ENCODE results near the gene UFD1. TPM values are rescaled to one million over a fixed set of nuclear protein-coding genes. Genes with fewer than 3 reads are reported as not detected.

The UFD1 gene
- total and polyA plus RNA-seq, 2 of the 4 experiments (the other 2 are of a cell fraction): 149 to 152 TPM

- in situ Hi-C loops (cut with MboI; ENCODE audit: low sequenced_read_pairs) (no loop called here), intact Hi-C loops (cut with micrococcal nuclease) (no loop called here), dilution Hi-C loops (cut with HindIII; ENCODE audit: low sequenced_read_pairs, unreplicated experiment) (no loop called here)
- DNase-seq (no peak), ATAC-seq (ENCODE audit: low read depth) (no peak)
- Histone ChIP-seq H3K27me3 (ENCODE audit: control insufficient read depth, insufficient read depth, low read length) (no peaks in the 10 kb centered on the region), H3K23ac (ENCODE audit: low read depth, low read length) (no peak overlapping the region), H3K36me3 (ENCODE audit: control insufficient read depth, insufficient read depth, low read length) (peaks cover 35% of the 10 kb centered on the region), H3K4me2 (ENCODE audit: low read depth, low read length) (no peak overlapping the region), H3K9ac (ENCODE audit: low read depth, low read length) (no peak overlapping the region), H2BK5ac (ENCODE audit: low read depth, low read length, poor library complexity, severe bottlenecking) (no peak overlapping the region), H3K9me1 (ENCODE audit: insufficient read depth, low read length) (peaks cover 11% of the 10 kb centered on the region; the same call in 1 of the 2 replicates), H4K5ac (ENCODE audit: low read depth, low read length) (no peak overlapping the region), H3K18ac (ENCODE audit: low read depth, low read length) (no peak overlapping the region), H3K9me3 (ENCODE audit: control insufficient read depth, insufficient read depth, low read length) (no peaks in the 10 kb centered on the region), H2AFZ (replicated peaks; ENCODE audit: low read length, poor library complexity) (no peak overlapping the region), H2BK15ac (ENCODE audit: low read depth, low read length) (no peak overlapping the region), H4K91ac (ENCODE audit: insufficient read depth, low read depth, low read length) (no peak overlapping the region), H4K8ac (ENCODE audit: low read depth in 2 of 2, low read length in 2 of 2) (no peak overlapping the region), H3K79me1 (ENCODE audit: low read depth in 1 of 2, low read length in 2 of 2) (peaks cover 8 to 21% of the 10 kb centered on the region in 2 experiments; a peak in 3 of 4 replicates), H2BK20ac (ENCODE audit: low read depth, low read length) (no peak overlapping the region), H2AK5ac (ENCODE audit: low read depth, low read length) (no peak overlapping the region), H4K20me1 (ENCODE audit: insufficient read depth, low read length) (peaks cover 9% of the 10 kb centered on the region), H2BK120ac (ENCODE audit: low read depth, low read length) (no peak overlapping the region), H2AK9ac (replicated peaks; ENCODE audit: low read depth, low read length, poor library complexity) (no peak overlapping the region), H3K27ac (ENCODE audit: insufficient read depth, low read length) (no peak overlapping the region), H3K4me3 (ENCODE audit: insufficient read depth, low read depth, low read length) (no peak overlapping the region), H3K14ac (replicated peaks; ENCODE audit: low read depth, low read length) (no peak overlapping the region), H3K56ac (ENCODE audit: extremely low read depth, insufficient read depth, low read length) (no peak overlapping the region), H3K4me1 (ENCODE audit: control insufficient read depth, insufficient read depth, low read length) (peaks cover 8% of the 10 kb centered on the region; the same call in 1 of the 2 replicates), H3K4ac (ENCODE audit: low read depth, low read length) (no peak overlapping the region)
- ChIA-PET CTCF (no interaction called here), POLR2A (ENCODE audit: unreplicated experiment) (no interaction called here)
- no TSS peak for BruUV-seq (replicated peaks)
- TF ChIP-seq MAZ (IDR thresholded peaks at IDR 0.05; ENCODE audit: borderline replicate concordance, low read depth, low read length) (no peak), SMC3 (IDR thresholded peaks at IDR 0.05; ENCODE audit: low read depth, low read length) (no peak), RAD21 (IDR thresholded peaks at IDR 0.05; ENCODE audit: low read length) (no peak), CTCF (conservative IDR thresholded peaks at IDR 0.05; ENCODE audit: low read depth, low read length) (no peak), MXI1 (IDR thresholded peaks at IDR 0.05; ENCODE audit: borderline replicate concordance, low read depth, low read length) (no peak), RFX5 (IDR thresholded peaks at IDR 0.05; ENCODE audit: low read depth, low read length) (no peak), MAFK (IDR thresholded peaks at IDR 0.05; ENCODE audit: low read depth, low read length) (no peak), FOS (IDR thresholded peaks at IDR 0.05; ENCODE audit: low read depth, low read length) (no peak), CEBPB (IDR thresholded peaks at IDR 0.05; ENCODE audit: low read depth, low read length) (no peak), ELK1 (IDR thresholded peaks at IDR 0.05; ENCODE audit: borderline replicate concordance, low read depth, low read length) (no peak), NFE2L2 (IDR thresholded peaks at IDR 0.05; ENCODE audit: low read depth, low read length) (no peak), BHLHE40 (IDR thresholded peaks at IDR 0.05; ENCODE audit: low read depth, low read length) (no peak), RCOR1 (IDR thresholded peaks at IDR 0.05; ENCODE audit: insufficient replicate concordance, low read length) (no peak), CHD1 (IDR thresholded peaks at IDR 0.05; ENCODE audit: low read depth, low read length) (no peak)
- no CpG with 5 or more reads among the region's 1 CpG for WGBS, 2 experiments (ENCODE audit: extremely low coverage in 2 of 2, insufficient read length in 1 of 2)
These were observed 17.5 kb downstream of the UFD1 start for GRCh38 chr22:19461506-19461905.
